Ishikawa (cell line): ENCODE data around the gene NEURL4.

Source experiments
- CEBPB ChIP-seq: IDR thresholded peaks from 2 replicates; pipeline ENCODE4 v1.6.1; 2012
- CREB1 ChIP-seq: IDR thresholded peaks from 2 replicates; pipeline ENCODE4 v1.6.1; 2012; ENCODE audit warnings: low read depth
- EGR1 ChIP-seq: IDR thresholded peaks from 2 replicates; pipeline ENCODE4 v1.6.1; 2012
- EP300 ChIP-seq: IDR thresholded peaks from 2 replicates; pipeline ENCODE4 v1.6.1; 2012; ENCODE audit warnings: borderline replicate concordance
- FOXM1 ChIP-seq: IDR thresholded peaks from 2 replicates; pipeline ENCODE4 v1.6.1; 2012; ENCODE audit warnings: low read depth, borderline replicate concordance
- MAX ChIP-seq: IDR thresholded peaks from 2 replicates; pipeline ENCODE4 v1.6.1; 2012
- NFIC ChIP-seq: IDR thresholded peaks from 2 replicates; pipeline ENCODE4 v1.6.1; 2012
- RAD21 ChIP-seq: IDR thresholded peaks from 2 replicates; pipeline ENCODE4 v1.6.1; 2012; ENCODE audit warnings: low read depth
- REST ChIP-seq: IDR thresholded peaks from 2 replicates; pipeline ENCODE4 v1.6.1; 2012; ENCODE audit warnings: low read depth, mild to moderate bottlenecking
- TAF1 ChIP-seq: IDR thresholded peaks from 2 replicates; pipeline ENCODE4 v1.6.1; 2012; ENCODE audit warnings: low read depth, mild to moderate bottlenecking
- TCF12 ChIP-seq: IDR thresholded peaks from 2 replicates; pipeline ENCODE4 v1.6.1; 2012; ENCODE audit warnings: low read depth
- TEAD4 ChIP-seq: IDR thresholded peaks from 2 replicates; pipeline ENCODE4 v1.6.1; 2012
- USF1 ChIP-seq: IDR thresholded peaks from 2 replicates; pipeline ENCODE4 v1.6.1; 2012
- YY1 ChIP-seq: IDR thresholded peaks from 2 replicates; pipeline ENCODE4 v1.6.1; 2012; ENCODE audit warnings: low read depth
- ZBTB7A ChIP-seq: IDR thresholded peaks from 2 replicates; pipeline ENCODE4 v1.6.1; 2012; ENCODE audit warnings: low read depth

Gene NEURL4

GRCh38 chr17:7309628-7310027, 19.5 kb downstream of the NEURL4 start:
- TF ChIP-seq EGR1 (no peak), MAX (no peak), CEBPB (no peak), REST (no peak), RAD21 (no peak), CREB1 (no peak), TAF1 (no peak), FOXM1 (no peak), ZBTB7A (no peak), TCF12 (no peak), USF1 (no peak), NFIC (no peak), TEAD4 (no peak), EP300 (no peak), YY1 (no peak)

GRCh38 chr17:7308625-7309433, 20.3 kb downstream of the NEURL4 start:
- TF ChIP-seq TCF12 (no peak), CREB1 (no peak), REST (peak; percentile 46; the same call in 1 of the 2 replicates), NFIC (no peak; the same call in 1 of the 2 replicates), TAF1 (peak; percentile 52)

GRCh38 chr17:7307686-7308624, 21.2 kb downstream of the NEURL4 start:
- no peak for TF ChIP-seq EGR1
- TF ChIP-seq FOXM1 = no peak
- TF ChIP-seq RAD21 = no peak
- peak; percentile 62; the same call in 1 of the 2 replicates for TF ChIP-seq NFIC
- no peak for TF ChIP-seq YY1
- no peak for TF ChIP-seq ZBTB7A
- no peak for TF ChIP-seq USF1
- TF ChIP-seq REST = no peak
- peak; percentile 88 for TF ChIP-seq MAX
- no peak for TF ChIP-seq EP300
- 0 out of 2 replicates have a peak, but pooled peaks have one; percentile 30 for TF ChIP-seq TAF1
- no peak for TF ChIP-seq CEBPB
- TF ChIP-seq TCF12 = no peak
